ENCODE measurements around the gene DNAJC17.

DNA sequence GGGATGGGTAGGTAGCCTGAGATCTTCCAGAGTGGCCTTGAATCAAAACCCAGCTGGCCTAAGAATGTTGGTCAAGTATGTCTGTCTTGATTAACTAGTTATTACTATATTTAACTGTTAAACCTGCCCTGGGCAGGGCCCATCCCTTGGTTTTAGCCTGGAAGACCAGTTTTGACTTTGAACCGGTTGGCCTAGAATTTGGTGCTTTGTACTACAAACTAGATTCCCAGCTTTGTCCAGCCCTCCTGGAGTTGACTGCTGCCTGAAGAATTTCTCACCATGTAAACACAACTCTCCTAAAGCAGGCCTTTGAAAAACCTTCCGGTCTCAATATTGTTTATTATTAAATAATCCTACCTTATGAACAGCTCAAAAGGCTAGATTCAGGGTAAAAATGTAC, 21.5 kb downstream of the DNAJC17 start:
- TF ChIP-seq CTCF (IDR thresholded peaks at IDR 0.05) (no peak), EP300 (IDR thresholded peaks at IDR 0.05) (no peak)

Measured in gastroesophageal sphincter (tissue), 3 donors.